C4-2B (cell line): ENCODE measurements around the gene TPD52L1.

Source experiments
- CTCF ChIP-seq: fragments of 450-650 bp; conservative IDR thresholded peaks from 2 replicates; pipeline ENCODE4 v1.5.1; 2017; ENCODE audit warnings: mild to moderate bottlenecking
- ZFX ChIP-seq: fragments of 450-650 bp; IDR thresholded peaks from 2 replicates; pipeline ENCODE4 v1.6.1; 2017

GRCh38 chr6:125307150-125307838 is 153.7 kb downstream of the TPD52L1 start:
- TF ChIP-seq CTCF: no peak
- no peak for TF ChIP-seq ZFX
